Measurements from ENCODE around the gene CAMSAP1.

Gene CAMSAP1

GRCh38 chr9:135924628-135925338 is 17.4 kb upstream of the CAMSAP1 start:
- TF ChIP-seq CTCF (IDR thresholded peaks at IDR 0.05; ENCODE audit: extremely low read depth, insufficient read depth, missing control alignments), result peak; percentile 36
- DNase-seq (ENCODE audit: low spot score), result no peak
- in situ Hi-C loops (cut with MboI; ENCODE audit: low pct_unique_long_range_greater_than_20kb, low sequenced_read_pairs, unreplicated experiment), result no loop called here

GRCh38 chr9:135923508-135923907 is 16.2 kb upstream of the CAMSAP1 start:
- no peak for DNase-seq (ENCODE audit: low spot score)
- TF ChIP-seq CTCF (IDR thresholded peaks at IDR 0.05; ENCODE audit: extremely low read depth, insufficient read depth, missing control alignments), result no peak
- in situ Hi-C loops (cut with MboI; ENCODE audit: low pct_unique_long_range_greater_than_20kb, low sequenced_read_pairs, unreplicated experiment), result no loop called here

GRCh38 chr9:135921749-135922310 is 14.5 kb upstream of the CAMSAP1 start:
- DNase-seq (ENCODE audit: low spot score), result no peak
- TF ChIP-seq CTCF (IDR thresholded peaks at IDR 0.05; ENCODE audit: extremely low read depth, insufficient read depth, missing control alignments), result no peak
- in situ Hi-C loops (cut with MboI; ENCODE audit: low pct_unique_long_range_greater_than_20kb, low sequenced_read_pairs, unreplicated experiment), result no loop called here

GRCh38 chr9:135920973-135921585 is 13.7 kb upstream of the CAMSAP1 start:
- in situ Hi-C loops (cut with MboI; ENCODE audit: low pct_unique_long_range_greater_than_20kb, low sequenced_read_pairs, unreplicated experiment), result no loop called here
- no peak for DNase-seq (ENCODE audit: low spot score)
- no peak for TF ChIP-seq CTCF (IDR thresholded peaks at IDR 0.05; ENCODE audit: extremely low read depth, insufficient read depth, missing control alignments)

GRCh38 chr9:135920256-135920930 is 13.0 kb upstream of the CAMSAP1 start:
- in situ Hi-C loops (cut with MboI; ENCODE audit: low pct_unique_long_range_greater_than_20kb, low sequenced_read_pairs, unreplicated experiment), result no loop called here

More at GRCh38 chr9:135920256-135920930, 13.0 kb upstream of the CAMSAP1 start:
- DNase-seq (ENCODE audit: low spot score), result no peak
- TF ChIP-seq CTCF (IDR thresholded peaks at IDR 0.05; ENCODE audit: extremely low read depth, insufficient read depth, missing control alignments), result no peak

Measured in GM13977 (cell line).